HK-2 (cell line): ENCODE results near the gene LDLRAD4.

Experiments
- DNase-seq: peaks from one replicate; pipeline ENCODE4 v3.0.0-alpha.2; 2018; ENCODE audit not compliant: unreplicated experiment

Gene LDLRAD4

DNA sequence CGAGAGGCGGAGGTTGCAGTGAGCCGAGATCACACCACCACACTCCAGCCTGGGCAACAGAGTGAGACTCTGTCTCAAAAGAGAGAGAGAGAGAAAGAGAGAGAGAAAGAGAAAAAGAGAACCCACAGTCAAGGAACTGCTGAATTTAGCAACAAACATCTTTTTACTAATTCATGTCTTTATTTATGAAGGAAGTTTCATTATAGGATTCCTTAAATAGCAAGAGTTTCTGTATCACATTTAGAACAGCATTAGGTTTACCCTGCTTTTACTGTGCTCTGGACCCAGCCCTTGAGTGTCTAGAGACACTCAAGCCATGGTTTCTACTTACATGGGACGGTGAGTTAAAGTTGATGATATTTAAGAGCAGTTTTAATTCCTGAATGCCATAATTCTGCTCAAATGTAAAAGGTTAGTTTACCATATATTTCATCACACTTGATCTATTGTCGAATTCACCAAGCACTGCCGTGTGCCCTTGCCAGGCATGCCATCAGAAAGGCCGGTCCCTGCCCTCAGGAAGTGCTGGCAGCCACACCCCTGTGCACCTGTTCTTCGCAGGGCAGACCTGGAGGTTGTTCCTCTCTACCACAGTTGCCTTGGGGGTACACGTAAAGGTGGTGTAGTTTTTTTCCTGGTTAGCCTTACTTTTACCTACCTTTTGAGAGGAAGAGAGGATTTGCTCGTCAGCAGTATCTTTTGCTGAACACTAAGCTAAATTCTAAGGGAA lies 153.3 kb downstream of the LDLRAD4 start:
- DNase-seq: no peak

DNA sequence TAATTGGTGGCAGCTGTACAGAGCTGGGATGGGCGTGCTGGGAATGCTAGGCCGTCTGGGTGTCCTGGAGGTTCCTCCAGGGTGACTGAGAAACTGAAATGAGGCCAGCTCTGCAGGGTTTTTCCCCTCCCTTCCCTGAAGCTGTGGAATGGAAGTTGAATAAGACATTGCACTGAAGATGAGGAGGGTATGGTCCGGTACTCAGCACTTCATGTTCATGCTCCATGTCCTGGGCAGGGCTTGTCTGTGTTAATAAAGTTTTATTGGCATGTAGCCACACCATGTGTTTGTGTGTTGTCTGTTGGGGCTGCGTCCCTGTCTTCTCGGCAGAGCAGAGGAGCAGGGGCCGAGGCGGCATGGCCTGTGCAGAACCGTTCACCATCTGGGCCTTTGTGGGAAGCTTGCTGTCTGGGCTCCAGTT lies 154.0 kb downstream of the LDLRAD4 start:
- DNase-seq: no peak

DNA sequence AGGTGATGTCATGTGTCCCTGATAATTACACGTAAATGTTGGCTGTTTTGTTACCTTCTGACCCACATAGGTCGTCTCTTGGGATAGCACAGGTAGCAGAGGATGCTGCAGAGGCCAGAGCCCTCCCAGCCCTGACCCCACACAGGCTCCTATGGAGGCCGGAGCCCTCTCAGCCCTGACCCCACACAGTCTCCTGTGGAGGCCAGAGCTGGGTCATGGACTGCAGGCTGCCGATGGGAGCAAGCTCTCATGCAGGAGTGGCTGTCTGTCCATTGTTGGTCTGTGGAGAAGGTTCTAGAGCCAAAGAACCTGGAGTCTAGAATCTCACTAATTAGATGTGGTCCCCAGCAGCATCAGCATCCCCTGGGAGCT lies 155.5 kb downstream of the LDLRAD4 start:
- no peak for DNase-seq

DNA sequence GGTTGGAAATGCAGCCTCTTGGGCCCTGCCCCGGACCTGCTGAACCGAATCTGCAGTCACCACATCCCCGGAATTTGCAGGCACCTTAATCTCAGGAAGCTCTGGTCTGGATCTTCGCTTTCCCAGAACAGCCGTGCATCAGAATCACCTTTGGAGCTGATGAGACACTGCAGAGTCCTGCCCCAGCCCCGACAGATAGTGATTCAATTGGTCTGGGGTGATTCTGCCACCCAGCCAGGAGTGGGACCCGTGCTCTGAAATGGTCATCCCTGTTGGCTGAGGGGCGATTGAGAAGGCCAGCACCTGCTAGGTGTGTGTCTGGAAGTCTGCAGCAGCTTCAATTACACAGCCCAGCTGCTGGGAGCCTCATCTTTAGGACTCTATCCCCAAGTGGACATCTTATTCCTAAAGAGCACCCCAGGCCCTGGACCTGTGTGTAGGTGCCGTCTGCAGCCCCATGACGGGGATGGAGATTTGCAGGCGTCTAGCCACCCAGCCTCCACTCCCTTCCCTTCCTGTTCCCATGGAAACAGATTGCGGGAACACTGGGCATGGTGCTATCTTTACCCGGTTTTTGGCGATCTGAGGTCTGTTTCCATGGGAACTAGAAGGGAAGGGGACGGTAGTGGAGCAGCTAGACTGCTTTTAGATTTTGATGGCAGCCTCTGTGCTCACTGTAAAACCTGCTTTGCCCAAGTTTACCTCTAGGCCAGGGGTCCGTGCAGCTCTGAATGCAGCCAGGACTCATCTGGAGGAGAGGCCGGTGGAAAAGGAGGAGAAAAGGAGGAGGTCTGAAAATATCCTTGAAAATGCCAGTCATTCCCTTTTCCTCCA lies 156.1 kb downstream of the LDLRAD4 start:
- no peak for DNase-seq

DNA sequence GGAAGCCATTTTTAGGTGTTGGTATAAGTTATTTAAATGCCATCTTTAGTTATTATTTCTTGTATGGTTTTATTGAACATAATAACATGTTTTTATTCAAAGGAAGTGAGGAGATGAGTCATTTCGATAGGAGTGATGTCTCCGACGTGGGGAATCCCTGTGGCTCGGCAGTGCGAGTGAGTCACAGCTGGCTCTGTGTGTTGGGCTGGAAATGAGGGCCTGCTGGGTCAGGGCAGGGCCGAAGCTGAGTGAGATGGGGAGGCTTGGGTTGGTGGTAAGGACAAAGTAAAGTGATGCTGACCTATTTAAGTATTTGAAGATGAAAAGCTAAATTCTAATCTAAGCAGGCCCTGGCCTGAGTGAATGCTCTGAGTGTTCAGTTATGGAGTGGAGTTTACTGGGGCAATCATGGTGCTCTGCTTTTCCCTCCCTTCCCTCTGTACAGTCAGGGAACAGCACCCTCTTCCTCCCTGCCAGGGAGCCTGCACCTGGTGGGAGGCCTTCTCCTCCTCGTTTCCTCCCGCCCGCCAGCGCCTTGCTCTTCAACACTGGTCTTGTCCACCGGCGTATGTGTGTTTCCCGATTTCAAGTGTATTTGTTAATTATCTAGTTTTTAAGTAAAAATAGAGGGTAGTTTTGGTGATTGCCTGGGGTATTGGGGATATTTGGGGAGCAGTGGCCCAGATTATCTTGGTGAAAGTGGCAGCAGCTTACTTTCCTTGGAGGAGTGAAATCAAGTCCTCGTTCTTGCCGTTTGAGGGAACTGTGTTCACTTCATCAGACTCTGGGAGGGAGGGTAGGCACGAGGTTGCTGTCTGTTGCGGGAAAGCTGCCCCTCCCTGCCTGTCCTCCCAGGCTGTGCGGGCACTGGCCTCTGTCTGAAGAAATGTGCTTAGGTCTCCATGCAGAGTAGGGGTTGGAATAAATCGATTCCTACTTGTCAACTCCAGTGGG lies 157.0 kb downstream of the LDLRAD4 start:
- DNase-seq: peak; percentile 50

- no peak for DNase-seq
Measured at GRCh38 chr18:13376298-13376840, 157.8 kb downstream of the LDLRAD4 start.

DNA sequence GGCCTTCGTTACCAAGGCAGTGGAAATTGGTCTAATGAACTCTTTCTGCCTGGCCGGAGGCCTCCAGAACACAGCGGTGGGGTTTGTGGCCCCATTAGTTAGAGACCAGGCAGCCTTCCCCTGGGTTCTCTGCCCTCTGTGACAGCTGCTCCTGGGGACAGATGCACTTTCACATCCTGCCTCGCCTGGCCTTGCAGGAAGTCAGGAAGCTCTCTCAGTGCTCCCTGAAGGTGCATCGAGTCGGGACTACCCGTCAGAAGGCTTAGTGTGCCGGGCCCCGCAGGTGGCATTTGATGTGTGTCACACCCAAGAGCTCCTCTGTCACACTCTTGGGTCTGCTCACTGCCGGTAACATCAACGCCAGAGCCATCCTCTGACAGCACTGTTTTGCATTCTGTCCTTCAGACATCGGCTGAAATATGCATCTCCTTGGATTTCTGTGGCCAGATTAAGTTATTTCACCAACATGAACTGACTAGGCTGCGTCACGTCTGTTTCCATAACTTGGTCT lies 158.3 kb downstream of the LDLRAD4 start:
- no peak for DNase-seq

GRCh38 chr18:13377496-13377895 lies 158.9 kb downstream of the LDLRAD4 start:
- DNase-seq: peak; percentile 9

- no peak for DNase-seq
Measured at GRCh38 chr18:13378150-13378549, 159.6 kb downstream of the LDLRAD4 start.

- DNase-seq: no peak
Measured at GRCh38 chr18:13379062-13379865, 160.7 kb downstream of the LDLRAD4 start.

- DNase-seq: no peak
Measured at GRCh38 chr18:13379930-13380690, 161.6 kb downstream of the LDLRAD4 start.

DNA sequence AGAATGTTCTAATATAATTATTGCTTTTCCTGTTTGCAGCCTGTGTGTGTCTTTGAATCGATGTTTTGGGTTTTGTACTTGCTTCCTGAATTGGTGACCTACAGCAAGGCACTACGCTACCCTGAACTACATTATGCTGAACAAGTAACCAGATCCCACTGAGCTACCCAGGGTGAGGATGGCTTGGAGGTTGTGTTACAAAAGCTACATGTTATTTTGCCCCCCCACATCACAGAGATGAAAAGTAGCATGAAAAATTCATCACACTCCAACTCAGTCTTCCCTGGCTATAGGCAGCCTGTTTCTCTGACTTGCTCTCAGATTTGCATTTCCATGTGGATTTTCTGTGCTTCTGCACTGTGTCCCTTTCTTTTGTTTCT lies 162.1 kb downstream of the LDLRAD4 start:
- no peak for DNase-seq

GRCh38 chr18:13381331-13381730 lies 162.8 kb downstream of the LDLRAD4 start:
- DNase-seq: no peak

DNA sequence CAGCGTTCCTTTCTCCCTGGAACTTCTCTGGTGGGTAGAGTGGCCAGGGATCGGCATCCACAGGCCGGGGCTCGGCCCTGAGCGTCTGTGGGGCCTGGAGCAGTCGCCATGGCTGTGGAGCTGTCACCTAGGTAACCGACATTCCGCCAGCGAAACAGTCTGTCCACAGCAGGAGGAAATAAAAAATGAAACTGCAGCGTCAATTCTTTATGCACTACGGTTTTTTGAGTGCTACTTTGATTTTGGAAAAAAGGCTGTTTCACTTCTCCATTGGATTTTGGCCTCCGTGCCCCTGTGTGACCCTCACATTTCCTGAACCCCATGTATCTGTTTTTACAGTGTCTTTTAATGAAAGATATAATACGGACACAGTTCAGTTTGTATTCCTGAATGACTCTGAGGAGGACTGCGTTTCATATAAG lies 163.4 kb downstream of the LDLRAD4 start:
- DNase-seq: no peak

DNA sequence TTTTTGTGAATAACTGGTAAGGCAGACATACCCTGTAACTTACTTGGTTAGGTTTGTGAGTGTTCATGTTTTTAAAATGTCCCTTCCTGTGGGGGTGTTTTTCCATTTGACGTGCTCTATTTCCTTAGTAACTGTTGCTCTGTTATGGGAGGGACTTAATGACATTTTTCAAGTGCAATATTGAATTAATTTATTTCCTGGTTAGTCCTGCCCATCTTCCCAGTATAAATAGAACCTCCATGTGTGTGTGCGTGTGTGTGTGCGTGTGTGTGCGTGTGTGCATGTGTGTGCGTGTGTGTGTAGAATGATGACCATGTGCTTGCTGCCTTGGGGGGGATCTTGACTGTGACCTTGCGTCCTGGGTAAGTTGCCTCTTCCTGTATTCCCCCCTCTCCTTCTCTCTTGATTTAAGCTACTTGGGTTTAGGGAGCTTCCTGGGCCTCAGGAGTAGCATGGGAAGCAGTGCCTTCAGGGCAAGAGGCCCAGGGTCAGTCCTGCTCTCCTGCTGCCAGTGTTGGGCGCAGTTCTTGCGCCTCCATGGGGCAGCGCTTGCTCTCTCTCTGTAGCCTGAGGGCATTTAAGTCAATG lies 163.9 kb downstream of the LDLRAD4 start:
- DNase-seq: no peak

DNA sequence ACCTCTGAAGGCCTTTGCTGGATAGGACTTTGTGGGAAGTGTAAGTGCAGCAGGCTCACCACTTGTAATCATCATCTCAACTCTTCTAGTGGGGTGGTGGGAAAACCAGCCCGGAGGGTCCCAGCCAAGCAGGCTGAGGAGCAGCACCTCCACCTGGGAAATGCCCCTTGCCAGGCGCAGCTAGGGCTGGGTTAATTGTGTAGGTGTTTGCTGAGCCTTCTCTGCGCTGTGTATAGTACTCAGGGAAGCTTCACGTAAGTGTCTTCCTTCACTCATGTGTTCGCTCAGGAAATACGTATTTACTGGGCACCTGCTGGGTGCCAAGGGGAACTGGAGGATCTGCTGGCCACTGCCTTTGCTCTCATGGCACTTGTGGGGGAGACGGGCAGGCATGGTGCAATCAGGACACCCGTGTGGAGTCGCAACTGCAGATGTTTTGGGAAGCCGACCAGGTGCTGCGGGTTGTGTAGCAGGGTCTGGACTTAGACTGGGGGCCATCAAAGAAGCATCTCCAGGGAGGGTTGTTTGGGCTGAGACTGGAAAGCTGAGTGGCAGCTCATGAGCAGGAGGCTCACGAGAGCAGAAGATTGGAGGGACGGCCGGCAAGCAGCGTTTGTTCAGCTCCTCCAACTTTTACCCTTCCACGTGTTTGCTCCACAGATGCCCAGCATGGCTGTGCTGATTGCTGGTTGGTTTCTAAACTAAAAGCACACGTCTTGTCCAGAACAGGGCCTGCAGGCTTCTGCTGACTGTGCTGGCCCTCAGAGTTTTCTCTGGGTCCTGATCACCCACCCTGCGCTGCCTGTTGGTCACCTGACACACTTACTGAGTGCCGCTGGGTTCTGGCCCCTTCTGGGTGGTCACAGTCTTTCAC lies 164.6 kb downstream of the LDLRAD4 start:
- no peak for DNase-seq

DNA sequence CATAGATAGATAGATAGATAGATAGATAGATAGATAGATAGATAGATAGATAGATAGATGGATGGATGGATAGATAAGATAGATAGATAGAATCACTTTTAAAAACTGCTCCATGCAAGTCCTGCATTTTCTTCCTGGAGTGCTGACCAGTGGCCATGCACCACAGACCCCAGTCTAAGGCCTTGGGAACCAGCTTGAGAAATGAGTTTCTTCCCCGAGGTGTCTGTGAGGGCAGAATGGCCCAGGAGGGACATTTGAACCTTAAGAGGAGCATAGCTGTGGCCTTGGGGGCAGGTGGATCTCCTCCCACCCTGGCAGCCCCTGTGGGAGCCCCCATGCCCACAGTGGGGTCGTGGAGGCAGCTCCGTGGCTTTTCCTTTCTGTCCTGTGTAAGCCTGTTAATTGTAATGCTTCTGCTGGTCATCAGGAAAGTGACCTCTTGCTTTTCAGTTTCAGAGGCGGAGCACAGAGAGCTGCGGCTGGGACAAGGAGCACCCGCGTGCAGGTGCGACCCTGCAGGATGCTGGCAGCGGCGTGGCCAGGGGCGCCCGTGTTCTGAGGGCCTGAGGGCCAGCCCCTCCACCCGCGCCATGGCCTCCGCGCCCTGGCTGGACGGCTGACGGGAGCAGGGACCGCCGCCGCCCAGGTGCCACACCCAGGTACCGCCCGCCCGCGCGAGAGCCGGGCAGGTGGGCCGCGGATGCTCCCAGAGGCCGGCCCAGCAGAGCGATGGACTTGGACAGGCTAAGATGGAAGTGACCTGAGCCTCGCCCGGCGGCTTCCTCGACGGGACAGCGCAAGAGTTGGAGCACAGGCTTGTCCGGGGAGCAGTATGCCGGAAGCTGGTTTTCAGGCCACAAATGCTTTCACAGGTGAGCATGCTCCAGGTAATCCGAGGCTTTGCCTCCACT lies 168.6 kb downstream of the LDLRAD4 start:
- no peak for DNase-seq
